ENCODE results near the gene RBM20.

DNA sequence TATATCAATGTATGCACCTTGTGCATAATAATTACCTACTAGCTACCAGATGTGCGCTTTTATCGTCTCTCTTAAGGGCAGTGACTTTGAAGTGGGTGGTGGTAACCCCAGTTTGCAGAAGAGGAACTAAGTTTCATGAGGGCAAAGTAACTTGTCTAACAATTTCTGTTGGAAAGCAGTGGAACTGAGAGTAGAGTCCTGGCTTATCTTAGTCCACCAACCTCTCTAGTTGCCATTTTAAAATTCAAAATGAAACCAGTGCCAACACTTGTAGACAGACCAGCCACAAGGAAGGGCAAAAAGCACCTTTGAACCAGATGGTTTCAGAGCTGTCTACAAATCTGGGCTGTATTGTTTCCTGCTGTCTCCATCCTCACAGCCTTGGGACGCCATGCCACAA, 32.0 kb upstream of the RBM20 start:
- TF ChIP-seq, protein P1, sequence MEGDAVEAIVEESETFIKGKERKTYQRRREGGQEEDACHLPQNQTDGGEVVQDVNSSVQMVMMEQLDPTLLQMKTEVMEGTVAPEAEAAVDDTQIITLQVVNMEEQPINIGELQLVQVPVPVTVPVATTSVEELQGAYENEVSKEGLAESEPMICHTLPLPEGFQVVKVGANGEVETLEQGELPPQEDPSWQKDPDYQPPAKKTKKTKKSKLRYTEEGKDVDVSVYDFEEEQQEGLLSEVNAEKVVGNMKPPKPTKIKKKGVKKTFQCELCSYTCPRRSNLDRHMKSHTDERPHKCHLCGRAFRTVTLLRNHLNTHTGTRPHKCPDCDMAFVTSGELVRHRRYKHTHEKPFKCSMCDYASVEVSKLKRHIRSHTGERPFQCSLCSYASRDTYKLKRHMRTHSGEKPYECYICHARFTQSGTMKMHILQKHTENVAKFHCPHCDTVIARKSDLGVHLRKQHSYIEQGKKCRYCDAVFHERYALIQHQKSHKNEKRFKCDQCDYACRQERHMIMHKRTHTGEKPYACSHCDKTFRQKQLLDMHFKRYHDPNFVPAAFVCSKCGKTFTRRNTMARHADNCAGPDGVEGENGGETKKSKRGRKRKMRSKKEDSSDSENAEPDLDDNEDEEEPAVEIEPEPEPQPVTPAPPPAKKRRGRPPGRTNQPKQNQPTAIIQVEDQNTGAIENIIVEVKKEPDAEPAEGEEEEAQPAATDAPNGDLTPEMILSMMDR (conservative IDR thresholded peaks at IDR 0.05; ENCODE audit: low read depth in 2 of 2): no peak
- TF ChIP-seq POLR2AphosphoS5 (IDR thresholded peaks at IDR 0.05; ENCODE audit: low read depth) (no peak), EZH2 (IDR thresholded peaks at IDR 0.05; ENCODE audit: low read depth, unreplicated experiment) (no peak), STAT1 (IDR thresholded peaks at IDR 0.05; ENCODE audit: unreplicated experiment) (no peak), JUNB (IDR thresholded peaks at IDR 0.05; ENCODE audit: unreplicated experiment) (no peak), EZH2phosphoT487 (IDR thresholded peaks at IDR 0.05; ENCODE audit: unreplicated experiment) (no peak), CREB1 (CRISPR knock-in tag; IDR thresholded peaks at IDR 0.05; ENCODE audit: low read depth) (no peak)
- TF ChIP-seq, protein P2, sequence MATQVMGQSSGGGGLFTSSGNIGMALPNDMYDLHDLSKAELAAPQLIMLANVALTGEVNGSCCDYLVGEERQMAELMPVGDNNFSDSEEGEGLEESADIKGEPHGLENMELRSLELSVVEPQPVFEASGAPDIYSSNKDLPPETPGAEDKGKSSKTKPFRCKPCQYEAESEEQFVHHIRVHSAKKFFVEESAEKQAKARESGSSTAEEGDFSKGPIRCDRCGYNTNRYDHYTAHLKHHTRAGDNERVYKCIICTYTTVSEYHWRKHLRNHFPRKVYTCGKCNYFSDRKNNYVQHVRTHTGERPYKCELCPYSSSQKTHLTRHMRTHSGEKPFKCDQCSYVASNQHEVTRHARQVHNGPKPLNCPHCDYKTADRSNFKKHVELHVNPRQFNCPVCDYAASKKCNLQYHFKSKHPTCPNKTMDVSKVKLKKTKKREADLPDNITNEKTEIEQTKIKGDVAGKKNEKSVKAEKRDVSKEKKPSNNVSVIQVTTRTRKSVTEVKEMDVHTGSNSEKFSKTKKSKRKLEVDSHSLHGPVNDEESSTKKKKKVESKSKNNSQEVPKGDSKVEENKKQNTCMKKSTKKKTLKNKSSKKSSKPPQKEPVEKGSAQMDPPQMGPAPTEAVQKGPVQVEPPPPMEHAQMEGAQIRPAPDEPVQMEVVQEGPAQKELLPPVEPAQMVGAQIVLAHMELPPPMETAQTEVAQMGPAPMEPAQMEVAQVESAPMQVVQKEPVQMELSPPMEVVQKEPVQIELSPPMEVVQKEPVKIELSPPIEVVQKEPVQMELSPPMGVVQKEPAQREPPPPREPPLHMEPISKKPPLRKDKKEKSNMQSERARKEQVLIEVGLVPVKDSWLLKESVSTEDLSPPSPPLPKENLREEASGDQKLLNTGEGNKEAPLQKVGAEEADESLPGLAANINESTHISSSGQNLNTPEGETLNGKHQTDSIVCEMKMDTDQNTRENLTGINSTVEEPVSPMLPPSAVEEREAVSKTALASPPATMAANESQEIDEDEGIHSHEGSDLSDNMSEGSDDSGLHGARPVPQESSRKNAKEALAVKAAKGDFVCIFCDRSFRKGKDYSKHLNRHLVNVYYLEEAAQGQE (IDR thresholded peaks at IDR 0.05; ENCODE audit: unreplicated experiment): no peak

All from GM23338 (cell line).